Heart right ventricle (tissue), 16 donors: ENCODE results near the gene ERICH3. TPM values are rescaled to one million over a fixed set of nuclear protein-coding genes. Genes with fewer than 3 reads are reported as not detected.

Experiments used
- ATAC-seq, 8 donors: fragments of 200-7000 bp; cut with Tn5 transposase; one replicate each; pipeline ENCODE4 v1.9.1; 2020; ENCODE audit warnings: mild to moderate bottlenecking in 8 of 8, moderate library complexity in 8 of 8, moderate number of reproducible peaks in 1 of 8
- DNase-seq, 2 donors: peaks; one replicate each; pipeline ENCODE4 v3.0.0-alpha.2; 2020
- H3K27ac ChIP-seq, 10 donors: fragments of 200-600 bp; sonication (generic) in 2 of 10; one replicate each; pipeline versions ENCODE4 v1.5.0 to v1.8.0; 2020 to 2022; ENCODE audit warnings: mild to moderate bottlenecking in 3 of 10
- H3K27me3 ChIP-seq, 7 donors: fragments of 200-600 bp; one replicate each; pipeline ENCODE4 v1.8.0; 2021 to 2022; ENCODE audit warnings: mild to moderate bottlenecking in 2 of 7
- H3K36me3 ChIP-seq, 9 donors: fragments of 200-600 bp; sonication (generic) in 1 of 9; one replicate each; pipeline versions ENCODE4 v1.5.0 to v1.8.0; 2020 to 2022; ENCODE audit warnings: mild to moderate bottlenecking in 2 of 9
- H3K4me1 ChIP-seq, 9 donors: fragments of 200-600 bp; sonication (generic) in 1 of 9; one replicate each; pipeline versions ENCODE4 v1.5.0 to v1.8.0; 2020 to 2022; ENCODE audit warnings: mild to moderate bottlenecking in 4 of 9
- H3K4me3 ChIP-seq, 10 donors: fragments of 200-600 bp; sonication (generic) in 2 of 10; one replicate each; pipeline versions ENCODE4 v1.5.0 to v1.8.0; 2020 to 2022; ENCODE audit warnings: mild to moderate bottlenecking in 7 of 10, moderate library complexity in 2 of 10
- H3K9me3 ChIP-seq, 11 donors: fragments of 200-600 bp in 10 of 11; sonication (generic) in 2 of 11; one replicate each; pipeline versions ENCODE4 v1.5.0 to v1.8.0; 2013 to 2022; ENCODE audit warnings: mild to moderate bottlenecking in 2 of 11, control low read depth in 1 of 11, moderate library complexity in 1 of 11
- WGBS, 2 donors: extraction: QIAGEN DNeasy Blood & Tissue Kit; methylation state at CpG; one replicate each; pipeline ENCODE4 v1.1.7; 2013; ENCODE audit warnings: inconsistent platforms in 1 of 2; 5-methylcytosine and 5-hydroxymethylcytosine counted together
- intact Hi-C, 10 donors: fragments of 100-400 bp; cut with DNase I; formaldehyde crosslinking; loops; one replicate each; pipeline versions ENCODE4 v1.11.1 to v1.14.2; 2022
- polyA plus RNA-seq, 2 donors: library from polyadenylated mRNA; stranded (reverse); fragments of 200-250 nt; gene quantifications; one replicate each; pipeline ENCODE4 v1.2.3, GENCODE V29; 2013
- total RNA-seq, 10 donors: library from RNA; stranded (reverse); fragmentation: NEBNext Ultra II Directional in 3 of 10; extraction: Animal tissue kit (Norgen Biotek cat#: 25700) in 3 of 10; gene quantifications; one replicate each; pipeline versions ENCODE4 v1.2.1 to v1.2.4, GENCODE V29; 2021 to 2023
- TF ChIP-seq, protein P1 (sequence below), 9 donors: fragments of 200-600 bp; sonication (generic) in 2 of 9; IDR thresholded peaks; one replicate each; pipeline versions ENCODE4 v1.5.0 to v1.8.0; 2021 to 2022; ENCODE audit warnings: antibody characterized with exemption in 9 of 9, mild to moderate bottlenecking in 5 of 9, moderate library complexity in 1 of 9
- donor health status: Arrhythmogenic right ventricular cardiomyopathy.
- donor health status: ischemic (EF 13 %, LVEDD 7.1; RV severe dilation, severe dysfunction).
- donor health status: healthy with polysubstance abuse.
- donor health status: DM: no; HTN: yes; CAD: no.
- donor health status: DM: no; HTN: no; CAD: no.
- donor health status: ischemic (EF 25% LVEDD 6.9; RV normal size, moderate dysfunction).
- donor health status: ischemic (EF 25% LVEDD 5.7; RV mildly dilated, moderate dysfunction).
- donor health status: healthy.
- donor health status: DM: yes; HTN: yes; CAD: no.
- donor health status: Ischemic cardiomyopathy.
- donor health status: ischemic (EF 35%, LVEDD 5.7; RV mildly dilated, moderate dysfunction).
- donor health status: nonischemic (EF 11% LVEDD 7.7; RV severe dilation, severe dysfunction).
- donor health status: DM: yes; HTN: yes; CAD: no.
- donor health status: PGD.
- donor health status: ischemic (EF 29% LVEDD 5.4; RV normal size, mild dysfunction).
- donor health status: nonischemic (EF 23%, LVEDD 6.1; RV moderate dilation, normal function).

Gene ERICH3
- total and polyA plus RNA-seq, 12 donors: 0.01 to 0.13 (median 0.06) TPM; not detected in 8

DNA sequence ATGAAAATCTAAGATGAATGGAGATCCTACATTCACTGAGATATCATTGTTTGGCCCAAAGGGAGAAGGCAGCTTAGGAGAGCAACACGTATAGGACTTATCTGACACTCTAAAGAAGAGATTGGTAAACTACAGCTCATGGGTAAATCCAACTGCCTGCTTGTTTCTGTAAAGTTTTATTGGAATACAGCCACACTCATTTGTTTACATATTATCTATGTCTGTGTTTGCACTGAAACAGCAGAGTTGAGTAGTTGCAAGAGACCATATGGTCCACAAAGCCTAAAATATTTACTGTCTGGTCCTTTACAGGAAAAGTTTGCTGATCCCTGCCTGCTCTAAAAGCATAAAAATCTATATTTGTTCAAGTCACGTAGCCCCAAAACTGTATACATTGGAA is 146.9 kb downstream of the ERICH3 start:
- H3K4me3 ChIP-seq: no peak overlapping the region
- 62 to 64% methylated on average over 2 of the region's 2 CpGs for WGBS, 2 donors
- intact Hi-C loops: no loop called here
- no peaks in the 10 kb centered on the region for H3K36me3 ChIP-seq
- H3K4me1 ChIP-seq: no peaks in the 10 kb centered on the region
- no peaks in the 10 kb centered on the region for H3K9me3 ChIP-seq
- H3K27ac ChIP-seq: no peak overlapping the region
- H3K27me3 ChIP-seq: no peaks in the 10 kb centered on the region
- DNase-seq (no peak), ATAC-seq (no peak)
- TF ChIP-seq, protein P1, sequence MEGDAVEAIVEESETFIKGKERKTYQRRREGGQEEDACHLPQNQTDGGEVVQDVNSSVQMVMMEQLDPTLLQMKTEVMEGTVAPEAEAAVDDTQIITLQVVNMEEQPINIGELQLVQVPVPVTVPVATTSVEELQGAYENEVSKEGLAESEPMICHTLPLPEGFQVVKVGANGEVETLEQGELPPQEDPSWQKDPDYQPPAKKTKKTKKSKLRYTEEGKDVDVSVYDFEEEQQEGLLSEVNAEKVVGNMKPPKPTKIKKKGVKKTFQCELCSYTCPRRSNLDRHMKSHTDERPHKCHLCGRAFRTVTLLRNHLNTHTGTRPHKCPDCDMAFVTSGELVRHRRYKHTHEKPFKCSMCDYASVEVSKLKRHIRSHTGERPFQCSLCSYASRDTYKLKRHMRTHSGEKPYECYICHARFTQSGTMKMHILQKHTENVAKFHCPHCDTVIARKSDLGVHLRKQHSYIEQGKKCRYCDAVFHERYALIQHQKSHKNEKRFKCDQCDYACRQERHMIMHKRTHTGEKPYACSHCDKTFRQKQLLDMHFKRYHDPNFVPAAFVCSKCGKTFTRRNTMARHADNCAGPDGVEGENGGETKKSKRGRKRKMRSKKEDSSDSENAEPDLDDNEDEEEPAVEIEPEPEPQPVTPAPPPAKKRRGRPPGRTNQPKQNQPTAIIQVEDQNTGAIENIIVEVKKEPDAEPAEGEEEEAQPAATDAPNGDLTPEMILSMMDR (IDR thresholded peaks at IDR 0.05): no peak

DNA sequence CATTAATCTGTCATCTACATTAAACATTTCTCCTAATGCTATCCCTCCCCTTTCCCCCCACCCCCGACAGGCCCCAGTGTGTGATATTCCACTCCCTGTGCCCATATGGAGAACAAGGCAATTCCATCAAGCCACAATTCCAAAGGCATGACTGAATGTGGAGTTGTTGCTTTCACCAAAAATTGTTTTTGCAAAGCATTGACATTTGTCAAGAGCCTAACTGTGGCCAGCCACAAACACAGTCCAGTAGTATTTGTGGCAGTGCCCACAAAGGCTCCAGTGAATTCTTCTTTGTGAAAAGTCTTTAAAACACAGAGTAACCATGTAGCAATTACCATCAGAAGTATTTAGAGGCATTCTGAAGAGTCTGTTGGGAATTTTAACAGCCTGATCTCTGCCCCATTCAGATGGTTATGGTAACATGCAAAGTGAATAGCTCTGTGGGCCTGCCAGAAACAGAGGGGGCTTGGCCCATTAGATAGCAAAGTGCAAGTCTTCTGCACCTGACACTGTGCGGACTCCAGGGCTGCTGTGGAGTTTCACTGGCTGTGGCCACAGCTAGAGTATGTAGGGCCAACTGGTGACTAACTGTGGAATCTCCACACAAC is 149.6 kb downstream of the ERICH3 start:
- Histone ChIP-seq H3K27ac (no peak overlapping the region), H3K4me1 (no peaks in the 10 kb centered on the region), H3K36me3 (no peaks in the 10 kb centered on the region), H3K9me3 (no peaks in the 10 kb centered on the region), H3K27me3 (no peaks in the 10 kb centered on the region), H3K4me3 (no peak overlapping the region)
- no peak for ATAC-seq
- intact Hi-C loops: no loop called here
- TF ChIP-seq, protein P1 (IDR thresholded peaks at IDR 0.05): no peak
- whole genome bisulfite sequencing, 2 donors: 74 to 82% methylated on average over 2 of the region's 2 CpGs
- DNase-seq: no peak

DNA sequence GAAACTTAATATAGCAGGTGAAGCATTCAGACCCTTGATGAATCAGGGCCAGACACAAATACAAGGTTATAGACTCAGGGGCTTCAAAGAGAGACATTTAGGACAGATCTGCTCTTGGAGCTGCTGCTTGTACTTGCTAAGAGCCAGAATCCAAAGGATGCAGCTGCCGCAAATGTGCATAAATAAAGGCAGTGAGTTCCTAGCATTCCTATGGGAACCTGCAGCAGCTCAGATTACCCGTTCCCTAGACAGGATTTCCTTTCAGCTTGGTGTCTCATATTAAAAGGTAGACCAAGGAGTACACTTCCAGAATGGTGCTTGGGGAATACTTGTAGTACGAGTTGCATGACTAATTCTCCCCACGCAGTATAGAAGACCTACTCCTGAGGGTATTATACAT is 151.4 kb downstream of the ERICH3 start:
- no peak overlapping the region for H3K4me3 ChIP-seq
- DNase-seq: no peak
- ATAC-seq: no peak
- no peaks in the 10 kb centered on the region for H3K9me3 ChIP-seq
- TF ChIP-seq, protein P1 (IDR thresholded peaks at IDR 0.05): no peak
- no peaks in the 10 kb centered on the region for H3K4me1 ChIP-seq
- no peak overlapping the region for H3K27ac ChIP-seq
- 32 to 47% methylated on average over 4 of the region's 4 CpGs for WGBS, 2 donors
- H3K36me3 ChIP-seq: no peaks in the 10 kb centered on the region
- no peaks in the 10 kb centered on the region for H3K27me3 ChIP-seq
- intact Hi-C loops: no loop called here

Other genes with a start within 250 kb of the ERICH3 start
- gene LRRC53, start 161.2 kb downstream of the ERICH3 start, total RNA-seq: not detected
- not detected for gene LRRC53, start 161.2 kb downstream of the ERICH3 start, polyA plus RNA-seq
- gene CRYZ, start 59.3 kb upstream of the ERICH3 start, total RNA-seq: 10 to 100 TPM; 26.6 to 58.4 (median 45.3) TPM
- 10 to 100 TPM; 16.1 to 18.5 TPM for gene CRYZ, start 59.3 kb upstream of the ERICH3 start, polyA plus RNA-seq
- 10 to 100 TPM; 13.7 to 25.7 (median 20.3) TPM for gene TYW3, start 59.4 kb upstream of the ERICH3 start, total RNA-seq
- gene TYW3, start 59.4 kb upstream of the ERICH3 start, polyA plus RNA-seq: 10 to 100 TPM in 1 of 2 donors, 1 to 10 TPM in 1; 9.9 to 32.2 TPM